HG03520 (cell line): ENCODE data around the gene STX11.

Experiments used
- ATAC-seq: cut with Tn5 transposase; IDR thresholded peaks from one replicate; pipeline ENCODE4 v1.9.1; 2021; ENCODE audit warnings: mild to moderate bottlenecking, moderate library complexity; ENCODE audit not compliant: unreplicated experiment

STX11 gene

GRCh38 chr6:144141470-144141869, 8.8 kb upstream of the STX11 start:
- no peak for ATAC-seq

- ATAC-seq, result no peak
Observed at GRCh38 chr6:144143106-144143505, 7.2 kb upstream of the STX11 start.

DNA sequence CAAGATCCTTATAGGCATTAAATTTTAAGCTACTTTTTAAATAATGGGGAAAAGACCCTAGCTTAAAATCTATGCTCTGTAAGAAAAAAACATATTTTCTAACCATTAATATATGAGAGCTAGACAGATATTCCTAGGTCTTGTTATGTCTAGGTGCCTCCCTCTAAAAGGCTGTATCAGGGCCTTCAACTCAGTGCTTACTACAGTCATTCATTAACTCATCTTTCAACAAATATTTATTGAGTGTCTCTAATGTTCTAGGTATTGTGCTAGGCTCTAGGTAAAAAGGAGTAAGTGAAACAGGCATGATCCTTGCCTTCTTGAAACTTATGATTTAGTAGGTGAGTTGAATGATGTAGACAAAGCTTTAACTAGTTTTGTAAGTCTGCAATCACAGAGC, 6.4 kb upstream of the STX11 start:
- no peak for ATAC-seq

- ATAC-seq, result no peak
Observed at GRCh38 chr6:144144996-144145395, 5.3 kb upstream of the STX11 start.

- ATAC-seq, result no peak
Observed at GRCh38 chr6:144145541-144145940, 4.8 kb upstream of the STX11 start.

- no peak for ATAC-seq
Observed at GRCh38 chr6:144148886-144149285, 1.4 kb upstream of the STX11 start.

DNA sequence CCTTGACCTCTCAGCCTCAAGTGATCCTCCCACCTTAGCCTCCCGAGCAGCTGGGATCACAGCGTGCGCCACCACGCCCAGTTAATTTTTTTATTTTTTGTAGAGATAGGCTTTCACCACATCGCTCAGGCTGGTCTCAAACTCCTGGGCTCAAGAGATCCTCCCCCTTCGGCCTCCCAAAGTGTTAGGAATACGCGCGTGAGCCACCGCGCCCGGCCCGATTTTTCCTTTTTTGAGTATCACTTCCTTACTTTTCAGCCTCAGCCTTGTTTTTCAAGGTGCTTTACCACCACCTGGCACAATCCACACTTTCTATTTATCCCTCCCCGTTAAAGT, 791 bp upstream of the STX11 start:
- no peak for ATAC-seq

DNA sequence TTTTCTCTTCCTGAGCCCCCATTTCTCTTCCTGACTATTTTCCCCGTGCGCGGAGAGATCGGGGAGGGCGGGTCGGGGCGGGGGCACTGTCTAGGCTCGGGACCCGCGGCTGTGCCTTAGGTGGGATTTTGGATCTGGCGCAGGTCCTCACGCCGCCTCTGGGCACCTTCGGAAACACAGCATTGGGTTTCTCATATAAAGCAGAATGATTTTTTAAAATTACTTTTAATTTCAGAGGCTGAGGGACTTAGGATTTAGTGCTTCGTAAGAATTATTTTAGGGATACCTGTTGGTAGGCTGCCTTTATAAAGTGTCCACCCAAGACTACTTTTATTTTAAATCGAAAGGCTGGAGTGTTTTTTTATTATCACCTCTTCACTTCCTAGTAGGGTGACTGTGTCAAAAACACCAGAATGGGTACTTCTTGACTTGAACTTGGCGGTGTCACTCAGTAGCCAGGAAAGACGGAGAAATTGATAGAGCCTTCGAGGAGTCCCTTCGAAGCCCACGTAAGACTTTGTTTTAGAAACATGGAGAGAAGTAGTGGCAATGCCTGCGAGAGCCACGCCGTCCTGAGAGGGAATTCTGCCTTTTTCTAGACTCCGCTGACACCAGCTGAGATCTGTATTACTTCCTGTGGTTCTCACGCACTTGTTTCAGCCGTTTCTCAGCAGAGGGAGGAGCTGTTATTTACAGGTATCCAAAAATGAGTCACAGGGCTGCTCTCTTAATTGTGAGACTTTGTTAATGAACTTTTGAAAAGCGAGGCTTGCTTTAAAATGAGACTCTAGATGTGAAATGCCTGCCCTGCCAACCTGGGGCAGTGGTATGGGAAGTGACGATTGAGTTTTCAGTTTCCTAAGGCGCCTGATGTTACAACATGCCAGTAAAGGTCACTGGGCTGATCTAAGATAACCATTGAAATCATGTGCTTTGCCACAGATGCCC, 667 bp downstream of the STX11 start:
- peak; percentile 52 for ATAC-seq

DNA sequence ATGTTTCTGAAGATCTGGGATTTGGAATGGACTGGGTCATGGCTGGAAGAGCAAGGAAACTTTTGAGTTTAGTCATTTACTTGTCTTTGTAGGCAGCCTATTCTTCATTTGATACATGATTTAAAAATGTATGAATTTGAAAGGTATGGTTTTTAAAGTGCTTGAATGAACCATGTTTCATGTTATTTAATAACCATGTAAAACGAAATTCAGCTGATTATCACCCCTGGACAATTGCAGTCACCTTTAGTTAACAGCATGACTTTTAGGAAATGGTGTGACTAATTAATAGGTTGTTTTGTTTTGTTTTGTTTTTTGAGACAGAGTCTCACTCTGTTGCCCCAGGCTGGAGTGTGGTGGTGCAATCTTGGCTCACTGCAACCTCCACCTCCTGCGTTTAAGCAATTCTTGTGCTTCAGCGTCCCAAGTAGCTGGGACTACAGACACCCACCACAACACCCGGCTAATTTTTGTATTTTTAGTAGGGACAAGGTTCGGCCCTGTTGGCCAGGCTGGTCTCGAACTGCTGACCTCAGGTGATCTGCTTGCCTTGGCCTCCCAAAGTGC, 2.1 kb downstream of the STX11 start:
- no peak for ATAC-seq

GRCh38 chr6:144153260-144153659, 2.9 kb downstream of the STX11 start:
- no peak for ATAC-seq

DNA sequence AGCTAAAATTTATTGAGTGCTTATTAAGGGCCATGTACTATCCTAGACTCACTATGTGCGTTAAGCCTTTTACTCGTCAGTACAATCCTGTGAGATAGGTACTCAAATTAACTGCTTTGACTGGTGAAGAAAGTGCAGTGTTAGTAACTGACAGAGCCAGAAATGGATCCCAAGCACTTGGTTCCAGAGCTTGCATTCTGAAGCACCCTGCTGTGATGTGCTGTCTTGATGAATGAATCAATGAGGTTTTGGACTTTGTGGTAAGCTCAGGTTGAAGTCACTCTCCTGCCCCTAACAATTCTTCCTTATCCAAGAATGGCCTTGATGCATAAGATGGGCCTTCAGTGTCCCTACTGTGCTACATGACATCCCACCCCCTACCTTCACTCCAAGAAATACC, 3.7 kb downstream of the STX11 start:
- ATAC-seq, result no peak

DNA sequence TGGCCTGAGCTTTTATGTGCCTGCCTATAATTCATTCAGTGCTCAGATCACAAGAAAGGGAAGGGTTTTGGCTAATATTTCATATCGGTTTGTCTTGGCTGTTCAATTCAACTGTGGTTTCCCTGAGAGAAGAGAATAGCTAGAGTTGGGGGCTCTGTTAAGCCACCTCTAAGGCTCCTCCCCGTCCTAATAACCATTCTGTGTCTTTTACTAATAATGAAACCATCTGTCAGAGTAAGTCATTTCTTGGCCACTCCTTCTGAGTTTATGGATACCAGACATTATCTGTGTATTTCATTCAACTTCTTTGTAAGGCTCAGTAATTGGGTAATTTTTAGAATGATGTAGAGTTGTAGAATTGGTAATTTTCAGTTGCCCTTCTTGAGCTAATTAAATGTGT, 5.2 kb downstream of the STX11 start:
- peak; percentile 60 for ATAC-seq

- ATAC-seq, result no peak
Observed at GRCh38 chr6:144156338-144156737, 6.0 kb downstream of the STX11 start.

- no peak for ATAC-seq
Observed at GRCh38 chr6:144156991-144157390, 6.7 kb downstream of the STX11 start.

- ATAC-seq, result no peak
Observed at GRCh38 chr6:144158133-144158532, 7.8 kb downstream of the STX11 start.

DNA sequence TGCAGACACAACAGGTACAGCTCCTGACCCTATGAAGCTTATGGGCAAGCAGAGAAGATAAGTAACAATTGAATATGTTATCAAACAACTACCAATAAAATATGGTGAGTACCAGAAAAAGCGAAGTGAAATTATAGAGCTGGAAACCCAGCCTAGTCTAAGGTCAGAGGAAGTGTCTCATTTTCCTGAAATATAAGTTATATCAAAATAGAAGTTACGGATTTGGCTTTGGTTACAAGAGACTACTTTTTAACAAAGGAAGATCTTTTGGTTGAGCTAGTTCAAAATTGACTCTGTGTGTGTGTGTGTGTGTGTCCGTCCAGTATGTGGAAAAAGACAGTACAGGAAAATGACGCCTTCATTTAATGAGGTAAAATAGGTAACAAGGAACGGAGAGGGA, 8.9 kb downstream of the STX11 start:
- no peak for ATAC-seq

DNA sequence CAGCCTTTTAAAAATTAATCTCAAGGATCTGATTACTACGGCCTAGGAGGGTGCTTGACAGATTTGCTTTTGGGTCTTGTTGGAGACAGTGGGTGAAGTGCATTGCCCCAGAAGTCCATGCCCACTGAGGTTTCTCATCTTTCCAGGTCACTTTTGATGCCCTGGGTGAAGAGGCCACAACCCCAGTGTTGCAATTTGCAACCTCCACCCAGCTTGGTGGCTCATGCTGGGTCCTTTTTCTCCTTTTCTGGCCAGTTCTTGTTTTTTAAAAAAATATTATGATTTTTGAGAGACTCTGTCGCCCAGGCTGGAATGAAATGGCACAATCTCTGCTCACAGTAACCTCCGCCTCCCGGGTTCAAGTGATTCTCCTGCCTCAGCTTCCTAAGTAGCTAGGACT, 9.4 kb downstream of the STX11 start:
- no peak for ATAC-seq

- no peak for ATAC-seq
Observed at GRCh38 chr6:144160431-144161005, 10.2 kb downstream of the STX11 start.

DNA sequence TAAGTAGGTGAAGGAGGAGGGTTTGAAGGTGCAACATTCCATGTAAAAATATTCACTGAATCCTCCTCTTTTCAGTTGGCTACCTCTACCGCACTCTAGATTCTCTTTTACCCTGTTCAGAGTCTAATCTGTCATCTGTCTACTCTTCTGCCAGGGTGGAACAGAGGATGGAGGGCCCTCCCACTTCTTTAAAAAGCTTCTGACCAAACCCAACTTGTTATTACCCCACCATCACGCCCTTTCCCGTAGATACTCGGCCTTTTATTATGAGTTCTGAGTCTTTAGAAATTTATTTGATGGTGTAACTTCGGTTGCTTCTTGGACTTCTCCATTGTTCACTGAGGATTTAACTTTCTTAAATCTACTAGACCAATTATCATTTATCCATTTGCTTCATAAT, 11.7 kb downstream of the STX11 start:
- no peak for ATAC-seq

- peak; percentile 82 for ATAC-seq
Observed at GRCh38 chr6:144162977-144163376, 12.7 kb downstream of the STX11 start.

GRCh38 chr6:144165784-144166183, 15.5 kb downstream of the STX11 start:
- ATAC-seq, result no peak

DNA sequence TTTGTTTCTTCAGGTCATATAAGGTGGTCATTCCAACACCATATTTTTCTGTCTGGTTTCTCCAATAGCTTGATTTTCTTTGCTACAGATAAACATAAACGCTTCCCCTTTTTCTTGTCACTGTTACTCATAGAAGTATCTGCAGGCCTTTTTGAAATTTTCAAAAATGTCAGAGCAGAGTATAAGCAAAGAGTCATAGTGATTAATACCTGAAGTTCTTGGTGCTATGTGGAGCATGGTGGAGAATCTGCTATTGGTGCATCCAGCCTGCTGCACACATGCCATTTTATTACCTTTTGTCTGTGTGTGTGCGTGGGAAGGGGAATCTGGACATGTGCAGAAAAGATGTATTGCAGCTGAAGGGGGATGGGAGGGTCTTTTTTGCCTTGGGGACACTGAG, 19.7 kb downstream of the STX11 start:
- no peak for ATAC-seq
